IPS DF 4.7 (cell line): ENCODE measurements around the gene CASTOR2.
"Not testable (repeated sequence)": the region's sequence is repeated elsewhere in the genome, so short reads cannot be mapped to it uniquely, and the experiment has no call there.

Experiments
- DNase-seq: peaks from one replicate; pipeline ENCODE4 v3.0.0-alpha.2; 2013; ENCODE audit warnings: low spot score; ENCODE audit errors: extremely low read depth

Gene CASTOR2

DNA sequence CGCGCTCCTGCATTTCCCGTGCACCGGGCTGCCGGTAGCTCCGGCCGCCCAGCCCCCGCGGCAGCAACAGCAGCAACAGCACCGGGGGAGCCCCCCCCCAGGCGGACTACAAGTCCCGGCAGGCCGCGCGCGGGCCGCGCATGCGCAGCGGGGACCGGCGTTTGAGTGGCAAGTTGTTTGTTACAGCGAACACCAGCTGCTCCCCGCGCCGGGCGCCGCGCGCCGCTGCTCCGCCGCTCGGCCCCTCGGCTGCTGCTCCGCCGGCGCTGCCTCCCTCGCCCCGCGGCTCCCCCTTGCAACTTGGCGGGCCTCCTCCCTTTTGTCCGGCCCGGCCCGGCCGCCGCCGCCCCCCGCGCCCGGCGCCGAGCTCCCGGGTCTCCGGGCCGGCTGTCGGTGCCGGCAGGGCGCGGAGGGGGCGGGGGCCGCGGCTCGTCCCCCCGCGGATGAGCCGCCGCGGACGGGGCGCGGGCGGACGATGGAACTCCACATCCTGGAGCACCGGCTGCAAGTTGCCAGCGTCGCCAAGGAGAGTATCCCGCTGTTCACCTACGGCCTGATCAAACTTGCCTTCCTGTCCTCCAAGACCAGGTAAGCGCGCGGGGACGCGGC, at the start of gene CASTOR2:
CASTOR2 (plus strand) TSS at position 195 of the 609 bp plus-strand sequence; CDS start at position 476, 281 bp downstream.
- not testable (repeated sequence) for DNase-seq

DNA sequence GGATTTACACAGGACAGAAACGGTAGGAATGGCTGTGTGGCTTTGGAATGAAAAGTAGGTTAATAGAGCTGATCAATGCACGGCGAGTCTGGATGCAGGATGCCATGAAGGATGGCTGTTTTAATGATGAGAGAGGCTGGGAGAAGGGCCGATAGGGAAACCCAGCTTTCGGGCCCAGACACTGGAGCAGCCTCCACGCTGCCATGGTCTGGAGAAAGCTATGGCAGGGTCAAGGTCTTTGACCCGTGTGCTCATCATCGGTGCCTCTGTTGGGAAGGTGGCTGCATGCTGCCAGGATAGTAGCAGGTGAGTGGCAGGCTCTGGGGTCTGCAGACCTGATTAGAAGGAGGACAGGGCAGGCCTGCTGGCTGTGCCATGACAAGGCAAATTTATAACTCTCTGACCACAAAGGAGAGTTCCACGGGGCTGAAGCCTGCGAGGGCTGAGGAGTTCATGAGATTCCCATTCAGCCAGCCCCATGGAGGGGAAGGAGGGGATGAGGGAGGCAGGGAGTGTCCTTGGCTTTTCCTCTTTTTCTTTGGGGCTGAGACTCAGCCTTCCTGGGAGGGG, 42.1 kb upstream of the CASTOR2 start:
- not testable (repeated sequence) for DNase-seq

DNA sequence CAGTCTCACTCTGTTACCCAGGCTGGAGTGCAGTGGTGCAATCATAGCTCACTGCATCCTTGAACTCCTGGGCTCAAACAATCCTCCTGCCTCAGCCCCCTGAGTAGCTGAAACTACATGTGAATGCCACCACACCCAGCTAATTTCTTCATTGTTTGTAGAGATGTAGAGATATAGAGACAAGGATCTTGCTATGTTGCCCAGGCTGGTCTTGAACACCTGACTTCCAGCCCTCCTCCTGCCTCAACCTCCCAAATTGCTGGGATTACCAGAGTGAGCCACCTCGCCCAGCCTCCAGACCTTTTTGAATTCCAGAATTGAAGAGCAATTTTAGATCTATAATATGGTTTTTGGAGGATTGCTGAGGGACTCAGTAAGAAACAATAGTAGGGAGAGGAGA, 40.9 kb upstream of the CASTOR2 start:
- DNase-seq: not testable (repeated sequence)

DNA sequence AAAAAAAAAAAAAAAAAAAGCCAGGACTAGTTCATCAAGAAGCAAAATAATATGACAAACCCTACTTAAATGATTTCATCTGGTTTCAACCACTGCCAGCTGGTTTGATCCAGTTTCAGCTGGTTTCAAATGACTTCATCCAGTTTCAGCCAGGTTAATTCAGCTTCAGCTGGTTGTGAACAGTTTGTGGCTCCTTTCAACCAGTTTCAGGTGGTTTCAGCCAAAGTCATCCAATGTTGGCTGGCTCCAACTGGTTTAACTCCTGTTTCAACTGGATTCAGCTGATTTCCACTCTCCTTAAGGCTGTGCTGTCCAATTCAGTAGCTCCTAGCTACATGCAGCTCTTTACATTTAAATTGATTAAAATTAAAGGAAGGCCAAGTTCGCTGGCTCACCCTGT, 37.5 kb upstream of the CASTOR2 start:
- not testable (repeated sequence) for DNase-seq

DNA sequence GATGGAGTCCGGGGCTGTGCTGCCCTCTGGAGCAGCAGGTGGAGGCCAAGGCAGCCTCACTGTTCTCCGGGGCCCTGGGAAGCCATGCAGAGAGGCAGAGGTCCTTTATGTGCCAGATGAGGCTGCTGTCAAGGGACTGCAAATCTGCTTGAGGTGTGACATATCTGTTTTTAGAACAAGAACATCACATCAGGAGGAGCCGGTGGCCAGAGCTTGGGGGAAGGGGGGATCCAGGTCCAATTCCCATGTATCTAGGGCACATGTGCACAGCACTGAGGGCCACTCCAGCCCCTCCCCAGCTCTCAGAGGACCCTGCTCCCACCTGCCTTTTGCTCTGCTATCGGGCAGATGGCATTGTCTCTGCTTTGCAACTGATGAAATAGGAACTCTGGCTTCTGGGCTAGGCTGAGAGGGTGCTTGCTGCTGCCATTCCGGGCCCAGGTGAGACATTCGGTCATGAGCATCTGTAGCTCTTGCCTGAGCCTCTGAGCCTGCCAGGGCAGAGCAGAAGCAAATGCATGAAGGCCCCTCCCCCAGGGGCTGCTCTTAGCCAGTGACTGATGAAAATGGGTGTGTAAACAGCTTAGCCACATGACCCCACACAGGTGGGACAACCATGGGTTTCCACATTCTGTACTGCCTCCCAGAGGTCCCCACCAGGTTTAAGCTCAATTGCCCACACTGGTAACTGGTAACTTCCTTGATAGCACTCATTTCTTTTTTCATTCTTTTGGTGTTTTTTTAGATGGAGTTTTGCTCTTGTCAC, 32.8 kb upstream of the CASTOR2 start:
- not testable (repeated sequence) for DNase-seq

DNA sequence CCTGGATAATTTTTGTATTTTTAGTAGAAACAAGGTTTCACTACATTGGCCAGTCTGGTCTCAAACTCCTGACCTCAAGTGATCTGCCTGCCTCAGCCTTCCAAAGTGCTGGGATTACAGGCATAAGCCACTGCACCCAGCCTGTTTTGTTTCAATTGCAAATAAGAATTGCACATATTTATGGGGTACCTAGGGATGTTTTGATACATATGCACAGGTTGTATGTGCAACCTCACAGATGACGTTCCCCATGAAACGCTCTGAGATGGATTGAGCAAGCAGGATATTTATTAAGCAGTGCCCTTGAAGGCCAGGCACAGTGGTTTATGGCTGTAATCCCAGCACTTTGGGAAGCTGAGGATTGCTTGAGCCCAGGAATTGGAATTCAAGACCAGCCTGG, 25.1 kb upstream of the CASTOR2 start:
- DNase-seq: not testable (repeated sequence)

DNA sequence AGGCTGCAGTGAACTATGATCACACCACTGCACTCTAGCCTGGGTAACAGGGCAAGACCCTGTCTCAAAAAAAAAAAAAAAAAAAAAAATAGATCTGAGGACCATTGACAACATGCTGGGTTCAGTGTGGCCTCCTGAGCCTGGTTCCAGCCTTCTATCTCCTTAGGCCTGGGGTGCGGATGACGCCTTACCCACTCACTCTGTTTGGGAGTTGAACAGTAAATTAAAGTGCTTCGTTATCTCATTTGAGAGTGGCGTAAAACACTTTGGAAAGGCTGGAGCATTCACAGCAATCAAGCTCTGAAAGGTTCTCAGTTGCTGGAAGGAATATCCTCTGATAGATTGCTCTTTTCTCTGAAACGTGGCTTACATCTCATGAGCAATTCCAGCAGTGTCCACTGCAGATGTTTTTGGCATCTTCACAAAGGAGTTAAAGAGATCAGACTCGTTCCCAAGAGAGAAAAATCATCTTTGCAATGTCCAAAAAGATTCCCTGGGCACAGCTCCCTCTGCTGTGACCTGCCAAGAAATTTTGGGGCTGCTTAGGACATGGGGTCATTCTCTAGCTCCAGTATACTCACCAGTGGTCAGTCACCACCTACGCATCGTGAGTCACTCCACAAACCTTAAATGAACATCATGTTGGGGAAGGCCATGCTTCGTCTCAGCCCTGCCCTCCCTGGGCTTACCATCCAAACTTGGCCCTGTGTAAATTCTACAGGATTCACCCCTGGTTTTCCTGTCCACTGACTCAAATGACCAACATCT, 23.0 kb upstream of the CASTOR2 start:
- DNase-seq: not testable (repeated sequence)

DNA sequence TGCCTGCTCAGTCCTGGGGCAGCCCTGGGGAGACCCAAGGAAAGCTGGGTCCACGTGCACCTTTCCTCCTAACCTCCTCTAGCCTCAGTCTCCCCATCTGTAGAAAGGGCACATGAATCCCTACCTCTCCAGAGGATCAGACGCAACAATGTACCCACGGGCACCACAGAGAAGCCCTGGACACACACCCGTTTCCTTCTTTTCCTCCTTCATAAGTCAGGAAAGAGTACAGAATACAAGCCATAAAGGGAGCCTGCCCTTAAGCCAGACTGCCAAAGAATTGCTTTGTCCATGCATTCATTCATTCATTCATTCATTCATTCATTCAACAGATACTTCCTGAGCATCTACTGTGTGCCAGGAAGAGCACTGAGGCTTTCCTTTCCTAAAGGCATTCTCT, 20.6 kb upstream of the CASTOR2 start:
- not testable (repeated sequence) for DNase-seq

DNA sequence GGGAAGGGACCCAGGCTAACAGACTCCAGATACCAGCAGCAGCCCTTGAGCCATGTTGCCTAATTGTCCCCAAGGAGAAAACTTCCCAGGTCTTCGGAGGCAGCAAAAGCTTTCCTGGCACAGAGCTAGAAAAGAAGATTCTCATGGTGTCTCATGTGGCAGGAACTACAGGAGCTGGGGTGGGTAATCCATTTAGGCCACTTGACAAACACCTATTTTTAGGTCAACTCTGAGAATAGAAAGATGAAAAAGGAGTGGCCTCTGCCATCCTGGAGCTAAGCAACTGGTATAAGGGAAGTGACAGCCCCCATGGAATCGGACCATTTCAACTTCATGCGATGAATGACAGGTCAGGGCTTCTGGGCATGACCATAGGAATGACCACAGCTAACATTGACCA, 16.8 kb upstream of the CASTOR2 start:
- not testable (repeated sequence) for DNase-seq

DNA sequence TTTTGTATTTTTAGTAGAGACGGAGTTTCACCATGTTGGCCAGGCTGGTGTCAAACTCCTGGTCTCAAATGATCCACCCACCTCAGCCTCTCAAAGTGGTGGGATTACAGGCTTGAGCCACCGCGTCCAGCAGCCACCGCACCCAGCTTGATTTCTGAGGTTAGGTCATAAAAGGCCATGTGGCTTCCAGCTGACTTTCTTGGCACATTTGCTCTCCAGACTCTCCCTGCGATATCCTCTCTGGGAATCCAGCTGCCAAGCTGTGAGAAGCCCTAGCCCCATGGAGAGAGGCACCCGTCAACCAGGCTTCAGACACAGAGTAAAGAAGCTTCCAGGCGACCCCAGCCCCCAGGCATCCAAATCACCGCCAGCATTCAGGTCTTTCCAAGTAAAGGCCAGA, 10.7 kb upstream of the CASTOR2 start:
- DNase-seq: not testable (repeated sequence)

DNA sequence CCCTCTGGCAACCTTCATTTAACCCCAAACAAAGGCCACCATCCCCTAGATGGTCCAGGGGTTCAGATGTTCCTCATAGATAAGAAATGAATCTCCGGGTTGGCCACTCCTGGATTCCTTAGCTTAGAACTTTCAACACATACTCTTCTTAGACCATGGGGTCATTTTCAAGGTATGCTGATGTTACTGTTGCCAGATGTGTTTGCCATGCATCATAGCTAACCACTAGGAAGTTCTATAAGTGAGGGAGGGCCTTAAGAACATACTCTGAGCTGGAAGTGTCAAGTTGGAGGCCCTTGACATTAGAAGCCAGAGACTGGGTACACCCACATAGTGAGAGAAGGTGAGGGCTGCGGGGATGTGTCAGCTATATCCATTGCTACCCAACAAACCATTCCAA, 6.2 kb upstream of the CASTOR2 start:
- DNase-seq: not testable (repeated sequence)

DNA sequence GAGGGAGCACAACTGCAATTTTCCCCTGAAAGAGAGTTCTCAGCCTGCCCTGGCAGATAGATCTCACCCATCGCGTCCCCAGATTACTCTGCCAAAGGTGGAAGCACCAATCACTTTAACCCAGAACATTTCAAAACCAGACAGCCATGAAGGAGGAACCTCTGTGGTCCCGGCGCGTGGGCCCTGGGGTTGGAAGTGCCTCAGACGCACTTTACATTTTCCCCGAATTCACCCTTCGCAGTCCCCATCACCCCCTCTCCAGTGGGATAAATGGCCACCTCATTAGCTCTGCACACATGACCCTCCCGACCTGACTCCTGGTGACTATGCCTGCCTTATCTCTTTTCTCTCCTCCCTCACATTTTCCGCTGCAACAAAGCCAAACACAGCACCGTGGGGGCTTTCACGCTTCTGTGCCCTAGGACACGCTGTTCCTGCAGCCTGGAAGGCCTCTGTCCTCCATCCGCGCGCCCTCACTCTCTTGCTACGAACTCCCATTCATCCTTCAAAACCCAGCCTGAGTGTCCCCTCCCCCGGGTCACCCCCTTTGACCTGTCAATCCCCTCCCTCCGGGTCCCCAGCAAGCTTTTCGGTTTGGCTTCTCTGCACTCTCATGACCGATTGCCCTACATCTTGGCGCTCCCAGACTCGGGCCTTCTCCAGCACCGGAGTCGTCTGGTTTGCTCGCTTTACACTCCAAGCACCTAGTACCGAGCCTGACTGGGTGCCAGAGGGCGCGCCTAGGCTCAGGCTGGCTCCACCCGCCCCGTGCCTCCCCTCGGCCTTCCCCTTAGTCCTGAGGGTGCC, 598 bp upstream of the CASTOR2 start:
- DNase-seq: not testable (repeated sequence)

DNA sequence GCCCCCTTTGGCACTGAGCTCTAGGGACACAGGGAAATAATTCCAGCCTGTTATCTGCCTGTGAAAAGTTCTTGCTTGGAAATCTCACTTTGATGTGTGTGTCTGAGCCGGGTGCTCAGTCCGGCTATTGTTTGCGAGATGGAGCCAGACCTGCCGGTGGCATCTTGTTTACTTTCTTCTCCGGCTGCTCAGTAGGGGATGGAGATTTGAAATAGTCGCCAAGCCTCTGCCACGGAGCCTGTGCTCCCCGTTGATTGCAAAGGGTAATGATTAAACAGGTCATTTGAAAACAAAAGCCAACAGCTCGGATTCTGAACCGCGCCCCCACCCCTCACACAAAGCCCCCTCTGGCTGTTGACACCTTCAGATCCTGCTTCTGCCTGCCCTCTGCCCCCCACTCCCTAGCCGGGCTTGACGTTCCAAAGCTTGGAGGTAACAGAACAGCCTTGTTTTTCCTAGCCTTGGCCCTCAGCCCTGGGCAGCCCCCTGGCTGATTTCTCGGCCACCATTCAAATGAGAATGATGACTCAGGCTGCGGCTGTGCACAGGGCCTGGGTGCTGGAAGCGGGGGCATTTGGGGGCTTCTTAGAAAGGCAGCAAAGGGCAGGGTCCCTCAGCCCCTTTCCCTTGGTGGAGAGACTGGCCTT, 1.8 kb downstream of the CASTOR2 start:
- DNase-seq: not testable (repeated sequence)

DNA sequence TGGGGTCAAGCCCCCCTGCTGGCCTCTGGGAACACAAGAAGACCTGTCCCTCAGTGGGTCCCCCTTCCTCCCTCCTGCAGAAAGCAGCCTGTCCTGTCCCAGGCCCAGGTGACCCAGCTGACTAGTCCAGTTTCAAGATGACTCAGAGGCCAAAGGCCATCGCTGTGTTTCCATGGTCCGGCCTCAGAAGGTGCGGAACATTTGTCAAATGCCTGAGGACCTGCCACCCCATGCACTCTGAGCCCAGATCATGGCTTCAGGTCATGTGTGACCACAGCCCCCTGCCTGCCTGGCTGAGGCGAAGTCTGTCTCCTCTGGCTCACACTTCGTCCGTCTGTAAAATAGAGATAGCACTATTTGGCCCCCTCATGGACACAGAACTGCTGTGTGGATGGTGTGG, 2.4 kb downstream of the CASTOR2 start:
- not testable (repeated sequence) for DNase-seq

DNA sequence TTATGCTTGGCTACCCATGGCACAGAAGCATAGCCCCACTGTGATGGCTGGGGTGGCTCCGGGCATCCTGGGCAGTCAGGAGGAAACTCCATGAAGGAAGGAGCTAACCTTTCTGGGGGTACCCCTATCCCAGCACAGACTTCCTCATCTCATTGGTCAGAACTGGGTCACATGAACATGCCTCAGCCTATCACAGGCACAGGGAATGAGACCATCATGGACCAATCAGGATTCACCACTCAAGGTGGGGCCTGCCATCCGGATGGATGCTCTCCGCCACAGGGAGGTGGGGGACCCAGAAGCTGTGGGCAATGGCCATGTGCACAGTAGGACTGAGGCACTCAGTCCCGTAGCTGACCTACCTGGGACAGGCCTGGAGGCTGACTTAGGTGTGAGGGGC, 6.9 kb downstream of the CASTOR2 start:
- not testable (repeated sequence) for DNase-seq

DNA sequence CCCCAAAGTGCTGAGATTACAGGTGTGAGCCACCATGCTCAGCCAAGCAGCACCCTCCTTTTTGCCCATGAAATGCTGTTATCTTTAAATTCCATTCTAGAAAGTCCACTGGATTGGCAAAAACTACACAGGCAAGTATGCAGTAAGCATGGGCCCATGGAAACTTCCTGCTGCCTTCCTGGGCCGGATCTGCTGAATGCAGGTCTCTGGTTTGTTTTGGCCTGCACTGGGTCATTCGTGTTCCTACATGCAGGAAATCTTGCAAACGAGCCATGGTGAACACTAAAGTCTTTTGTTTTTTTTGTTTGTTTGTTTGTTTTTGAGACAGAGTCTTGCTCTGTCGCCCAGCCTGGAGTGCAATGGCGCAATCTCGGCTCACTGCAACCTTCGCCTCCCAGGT, 7.9 kb downstream of the CASTOR2 start:
- DNase-seq: not testable (repeated sequence)

DNA sequence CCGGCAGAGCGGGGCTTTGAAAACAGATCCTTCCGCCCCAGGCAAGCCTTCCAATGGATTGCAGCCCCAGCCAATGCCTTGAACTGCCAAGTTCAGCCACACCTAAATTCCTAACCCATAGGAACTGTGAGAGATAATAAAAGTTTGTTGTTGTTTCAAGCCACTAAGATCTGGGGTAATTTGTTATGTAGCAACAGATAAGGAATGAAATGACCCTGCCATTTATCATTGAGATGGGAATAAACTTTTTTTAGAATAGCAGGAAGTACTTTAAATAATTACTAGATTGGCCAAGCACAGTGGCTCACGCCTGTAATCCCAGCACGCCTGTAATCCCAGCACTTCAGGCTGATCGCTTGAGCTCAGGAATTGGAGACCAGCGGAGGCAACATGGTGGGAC, 11.5 kb downstream of the CASTOR2 start:
- DNase-seq: not testable (repeated sequence)

DNA sequence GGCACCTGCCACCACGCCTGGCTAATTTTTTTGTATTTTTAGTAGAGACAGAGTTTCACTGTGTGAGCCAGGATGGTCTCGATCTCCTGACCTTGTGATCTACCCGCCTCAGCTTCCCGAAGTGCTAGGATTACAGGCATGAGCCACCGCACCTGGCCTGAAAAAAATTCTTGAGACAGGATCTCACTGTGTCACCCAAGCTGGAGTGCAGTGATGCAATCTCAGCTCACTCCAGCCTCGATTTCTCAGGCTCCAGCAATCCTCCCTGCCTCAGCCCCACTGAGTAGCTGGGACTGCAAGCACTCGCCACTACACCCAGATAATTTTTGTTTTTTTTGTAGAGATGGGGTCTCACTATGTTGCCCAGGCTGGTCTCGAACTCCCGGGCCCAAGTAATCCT, 13.0 kb downstream of the CASTOR2 start:
- DNase-seq: not testable (repeated sequence)

DNA sequence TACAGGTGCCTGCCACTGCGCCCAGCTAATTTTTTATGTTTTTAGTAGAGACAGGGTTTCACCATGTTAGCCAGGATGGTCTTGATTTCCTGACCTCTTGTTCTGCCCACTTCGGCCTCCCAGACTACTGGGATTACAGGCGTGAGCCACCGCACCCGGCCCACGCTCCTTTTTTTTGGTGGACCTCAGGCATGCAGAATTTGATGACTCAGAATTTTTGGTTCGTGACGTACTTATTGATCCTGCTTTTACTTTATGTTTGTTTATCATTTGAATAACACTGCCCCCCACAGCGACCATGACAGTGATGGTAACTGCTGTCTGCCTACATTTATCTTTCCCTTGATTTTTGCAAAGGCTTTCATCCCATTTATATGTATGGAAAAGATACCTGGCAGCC, 23.9 kb downstream of the CASTOR2 start:
- not testable (repeated sequence) for DNase-seq

DNA sequence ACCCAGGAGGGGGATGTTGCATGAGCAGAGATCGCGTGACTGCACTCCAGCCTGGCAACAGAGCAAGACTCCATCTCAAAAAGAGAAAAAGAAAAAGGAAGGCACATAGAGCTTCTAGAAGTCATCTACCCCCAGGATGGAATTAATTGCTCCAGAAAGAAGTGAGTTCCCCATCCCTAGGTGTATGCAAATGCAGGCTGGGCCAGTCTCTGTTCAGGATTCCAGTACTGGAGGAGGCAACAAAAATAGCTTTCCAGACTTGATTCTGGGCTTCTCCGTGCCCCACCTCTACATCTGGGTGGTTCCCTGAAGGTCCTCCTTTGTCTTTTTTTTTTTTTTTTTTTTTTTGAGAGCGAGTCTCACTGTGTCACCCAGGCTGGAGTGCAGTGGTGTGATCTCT, 28.6 kb downstream of the CASTOR2 start:
- DNase-seq: no peak
